ENCODE results near the gene LUC7L.
"Not testable (repeated sequence)": the region's sequence is repeated elsewhere in the genome, so short reads cannot be mapped to it uniquely, and the experiment has no call there.

LUC7L gene

DNA sequence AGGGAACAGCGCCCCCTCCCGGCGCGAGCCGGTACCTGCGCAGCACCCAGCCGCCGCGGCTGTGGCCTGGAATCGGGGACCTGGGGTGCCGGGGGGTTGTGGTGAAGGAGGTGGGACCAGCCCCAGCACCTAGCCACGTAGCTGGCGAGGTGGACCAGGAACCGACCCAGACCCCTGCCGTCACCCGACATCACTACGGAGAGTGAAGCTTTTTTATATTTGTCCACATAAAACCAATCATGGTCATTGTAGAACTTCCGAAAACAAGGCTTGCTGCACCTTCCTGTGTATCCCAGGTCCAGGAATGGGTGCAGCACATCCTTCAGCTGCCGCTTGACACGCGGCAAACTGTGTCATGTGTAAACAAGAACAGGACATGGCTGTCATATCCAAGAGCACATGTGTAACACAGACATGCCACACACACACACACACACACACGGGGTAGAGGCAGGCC, 47.7 kb downstream of the LUC7L start:
- H3K27me3 ChIP-seq (ENCODE audit: control insufficient read depth, insufficient read depth, low read length): peaks cover 36% of the 10 kb centered on the region
- peaks cover 4% of the 10 kb centered on the region for H3K36me3 ChIP-seq (ENCODE audit: control insufficient read depth, insufficient read depth, low read length)
- H3K4me3 ChIP-seq (ENCODE audit: low read depth, low read length): no peak overlapping the region
- H3K9me3 ChIP-seq (ENCODE audit: control insufficient read depth, insufficient read depth, low read length): no peaks in the 10 kb centered on the region
- no peaks in the 10 kb centered on the region for H3K4me1 ChIP-seq (ENCODE audit: control insufficient read depth, insufficient read depth, low read length)
- H3K9ac ChIP-seq (ENCODE audit: low read depth, low read length): no peak overlapping the region

DNA sequence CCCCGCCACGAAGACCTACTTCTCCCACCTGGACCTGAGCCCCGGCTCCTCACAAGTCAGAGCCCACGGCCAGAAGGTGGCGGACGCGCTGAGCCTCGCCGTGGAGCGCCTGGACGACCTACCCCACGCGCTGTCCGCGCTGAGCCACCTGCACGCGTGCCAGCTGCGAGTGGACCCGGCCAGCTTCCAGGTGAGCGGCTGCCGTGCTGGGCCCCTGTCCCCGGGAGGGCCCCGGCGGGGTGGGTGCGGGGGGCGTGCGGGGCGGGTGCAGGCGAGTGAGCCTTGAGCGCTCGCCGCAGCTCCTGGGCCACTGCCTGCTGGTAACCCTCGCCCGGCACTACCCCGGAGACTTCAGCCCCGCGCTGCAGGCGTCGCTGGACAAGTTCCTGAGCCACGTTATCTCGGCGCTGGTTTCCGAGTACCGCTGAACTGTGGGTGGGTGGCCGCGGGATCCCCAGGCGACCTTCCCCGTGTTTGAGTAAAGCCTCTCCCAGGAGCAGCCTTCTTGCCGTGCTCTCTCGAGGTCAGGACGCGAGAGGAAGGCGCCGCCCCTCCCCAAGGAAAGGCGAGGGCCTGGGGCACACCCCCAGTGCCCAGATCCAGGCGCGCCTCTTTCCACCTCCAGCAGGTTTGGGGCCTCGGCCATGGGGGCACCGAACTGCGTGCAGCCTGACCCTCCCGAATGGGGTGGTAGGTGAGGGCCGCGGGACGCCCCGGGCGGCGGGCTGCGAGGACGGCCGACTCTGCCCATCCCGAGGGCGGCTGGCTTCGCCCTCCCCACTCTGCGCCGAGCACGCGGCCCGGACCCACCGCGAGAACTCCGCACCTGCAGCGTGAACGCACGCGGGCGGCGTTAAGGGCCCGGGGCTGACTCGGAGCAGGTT, 48.3 kb downstream of the LUC7L start:
- H3K9me3 ChIP-seq (ENCODE audit: control insufficient read depth, insufficient read depth, low read length): no peaks in the 10 kb centered on the region
- peaks cover 37% of the 10 kb centered on the region for H3K27me3 ChIP-seq (ENCODE audit: control insufficient read depth, insufficient read depth, low read length)
- H3K4me3 ChIP-seq (ENCODE audit: low read depth, low read length): peak overlapping the region; percentile 45
- H3K4me1 ChIP-seq (ENCODE audit: control insufficient read depth, insufficient read depth, low read length): no peaks in the 10 kb centered on the region
- H3K9ac ChIP-seq (ENCODE audit: low read depth, low read length): no peak overlapping the region
- peaks cover 4% of the 10 kb centered on the region for H3K36me3 ChIP-seq (ENCODE audit: control insufficient read depth, insufficient read depth, low read length)

DNA sequence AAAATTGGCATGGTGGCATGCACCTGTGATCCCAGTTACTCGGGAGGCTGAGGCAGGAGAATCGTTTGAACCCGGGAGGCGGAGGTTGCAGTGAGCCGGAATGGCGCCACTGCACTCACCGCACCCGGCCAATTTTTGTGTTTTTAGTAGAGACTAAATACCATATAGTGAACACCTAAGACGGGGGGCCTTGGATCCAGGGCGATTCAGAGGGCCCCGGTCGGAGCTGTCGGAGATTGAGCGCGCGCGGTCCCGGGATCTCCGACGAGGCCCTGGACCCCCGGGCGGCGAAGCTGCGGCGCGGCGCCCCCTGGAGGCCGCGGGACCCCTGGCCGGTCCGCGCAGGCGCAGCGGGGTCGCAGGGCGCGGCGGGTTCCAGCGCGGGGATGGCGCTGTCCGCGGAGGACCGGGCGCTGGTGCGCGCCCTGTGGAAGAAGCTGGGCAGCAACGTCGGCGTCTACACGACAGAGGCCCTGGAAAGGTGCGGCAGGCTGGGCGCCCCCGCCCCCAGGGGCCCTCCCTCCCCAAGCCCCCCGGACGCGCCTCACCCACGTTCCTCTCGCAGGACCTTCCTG, 49.1 kb downstream of the LUC7L start, which contains the start of gene HBQ1:
HBQ1 (plus strand) TSS at position 359 of the 575 bp plus-strand sequence; CDS start at position 387, 28 bp downstream.
- peaks cover 2% of the 10 kb centered on the region for H3K36me3 ChIP-seq (ENCODE audit: control insufficient read depth, insufficient read depth, low read length)
- no peaks in the 10 kb centered on the region for H3K9me3 ChIP-seq (ENCODE audit: control insufficient read depth, insufficient read depth, low read length)
- peaks cover 43% of the 10 kb centered on the region for H3K27me3 ChIP-seq (ENCODE audit: control insufficient read depth, insufficient read depth, low read length)
- H3K4me1 ChIP-seq (ENCODE audit: control insufficient read depth, insufficient read depth, low read length): no peaks in the 10 kb centered on the region
- peak within 1 kb of the TSS; percentile 45 for H3K4me3 ChIP-seq (ENCODE audit: low read depth, low read length)
- no peak within 1 kb of the TSS for H3K9ac ChIP-seq (ENCODE audit: low read depth, low read length)

DNA sequence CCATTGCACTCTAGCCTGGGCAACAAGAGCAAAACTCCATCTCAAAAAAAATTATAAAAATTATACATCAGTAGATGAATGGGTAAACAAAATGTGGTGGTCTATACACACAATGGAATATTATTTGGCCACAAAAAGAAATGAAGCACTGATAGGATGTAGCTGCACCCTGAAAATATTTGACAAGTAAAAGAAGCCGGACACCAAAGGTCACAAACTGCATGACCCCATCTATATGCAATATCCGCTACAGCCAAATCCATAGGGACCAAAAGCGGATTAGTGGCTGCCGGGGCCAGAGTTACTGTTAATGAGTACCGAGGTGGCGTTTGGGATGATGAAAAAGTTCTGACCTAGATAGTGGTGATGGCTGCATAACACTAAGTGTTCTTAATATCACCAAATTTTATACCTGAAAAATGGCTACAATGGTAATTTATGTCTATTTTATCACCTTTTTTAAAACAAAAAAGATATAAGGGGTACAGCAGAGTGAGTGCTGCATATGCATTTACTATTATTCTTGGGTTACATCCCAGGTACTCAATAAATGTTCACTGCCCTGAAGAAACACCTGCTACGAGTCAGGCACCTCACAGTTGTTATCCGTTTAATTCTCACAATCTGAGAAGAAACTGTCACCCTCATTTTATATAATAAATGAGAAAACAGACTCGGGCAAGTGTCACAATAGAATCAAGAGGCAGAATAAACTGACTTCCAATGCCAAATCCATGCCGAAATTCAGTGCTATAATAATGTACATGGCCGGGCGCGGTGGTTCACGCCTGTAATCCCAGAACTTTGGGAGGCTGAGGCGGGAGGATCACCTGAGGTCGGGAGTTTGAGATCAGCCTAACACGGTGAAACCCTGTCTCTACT, 49.8 kb downstream of the LUC7L start:
- no peak overlapping the region for H3K9ac ChIP-seq (ENCODE audit: low read depth, low read length)
- H3K9me3 ChIP-seq (ENCODE audit: control insufficient read depth, insufficient read depth, low read length): no peaks in the 10 kb centered on the region
- H3K36me3 ChIP-seq (ENCODE audit: control insufficient read depth, insufficient read depth, low read length): peaks cover 2% of the 10 kb centered on the region
- H3K4me1 ChIP-seq (ENCODE audit: control insufficient read depth, insufficient read depth, low read length): no peaks in the 10 kb centered on the region
- H3K4me3 ChIP-seq (ENCODE audit: low read depth, low read length): no peak overlapping the region
- H3K27me3 ChIP-seq (ENCODE audit: control insufficient read depth, insufficient read depth, low read length): peaks cover 51% of the 10 kb centered on the region

DNA sequence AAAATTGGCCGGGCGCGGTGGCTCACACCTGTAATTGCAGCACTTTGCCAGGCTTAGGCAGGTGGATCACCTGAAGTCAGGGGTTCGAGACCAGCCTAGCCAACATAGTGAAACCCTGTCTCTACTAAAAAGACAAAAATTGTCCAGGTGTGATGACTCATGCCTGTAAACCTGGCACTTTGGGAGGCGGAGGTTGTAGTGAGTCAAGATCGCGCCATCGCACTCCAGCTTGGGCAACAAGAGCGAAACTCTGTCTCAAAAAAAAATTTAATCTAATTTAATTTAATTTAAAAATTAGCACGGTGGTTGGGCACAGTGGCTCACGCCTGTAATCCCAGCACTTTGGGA, 50.6 kb downstream of the LUC7L start:
- no peaks in the 10 kb centered on the region for H3K36me3 ChIP-seq (ENCODE audit: control insufficient read depth, insufficient read depth, low read length)
- no peaks in the 10 kb centered on the region for H3K4me1 ChIP-seq (ENCODE audit: control insufficient read depth, insufficient read depth, low read length)
- no peaks in the 10 kb centered on the region for H3K9me3 ChIP-seq (ENCODE audit: control insufficient read depth, insufficient read depth, low read length)
- no peak overlapping the region for H3K9ac ChIP-seq (ENCODE audit: low read depth, low read length)
- no peak overlapping the region for H3K4me3 ChIP-seq (ENCODE audit: low read depth, low read length)
- H3K27me3 ChIP-seq (ENCODE audit: control insufficient read depth, insufficient read depth, low read length): peaks cover 57% of the 10 kb centered on the region

DNA sequence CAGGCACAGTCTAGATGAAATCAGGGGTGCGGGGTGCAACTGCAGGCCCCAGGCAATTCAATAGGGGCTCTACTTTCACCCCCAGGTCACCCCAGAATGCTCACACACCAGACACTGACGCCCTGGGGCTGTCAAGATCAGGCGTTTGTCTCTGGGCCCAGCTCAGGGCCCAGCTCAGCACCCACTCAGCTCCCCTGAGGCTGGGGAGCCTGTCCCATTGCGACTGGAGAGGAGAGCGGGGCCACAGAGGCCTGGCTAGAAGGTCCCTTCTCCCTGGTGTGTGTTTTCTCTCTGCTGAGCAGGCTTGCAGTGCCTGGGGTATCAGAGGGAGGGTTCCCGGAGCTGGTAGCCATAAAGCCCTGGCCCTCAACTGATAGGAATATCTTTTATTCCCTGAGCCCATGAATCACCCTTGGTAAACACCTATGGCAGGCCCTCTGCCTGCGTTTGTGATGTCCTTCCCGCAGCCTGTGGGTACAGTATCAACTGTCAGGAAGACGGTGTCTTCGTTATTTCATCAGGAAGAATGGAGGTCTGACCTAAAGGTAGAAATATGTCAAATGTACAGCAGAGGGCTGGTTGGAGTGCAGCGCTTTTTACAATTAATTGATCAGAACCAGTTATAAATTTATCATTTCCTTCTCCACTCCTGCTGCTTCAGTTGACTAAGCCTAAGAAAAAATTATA, 51.1 kb downstream of the LUC7L start:
- no peaks in the 10 kb centered on the region for H3K4me1 ChIP-seq (ENCODE audit: control insufficient read depth, insufficient read depth, low read length)
- H3K36me3 ChIP-seq (ENCODE audit: control insufficient read depth, insufficient read depth, low read length): no peaks in the 10 kb centered on the region
- no peaks in the 10 kb centered on the region for H3K9me3 ChIP-seq (ENCODE audit: control insufficient read depth, insufficient read depth, low read length)
- no peak overlapping the region for H3K9ac ChIP-seq (ENCODE audit: low read depth, low read length)
- H3K27me3 ChIP-seq (ENCODE audit: control insufficient read depth, insufficient read depth, low read length): peaks cover 62% of the 10 kb centered on the region
- H3K4me3 ChIP-seq (ENCODE audit: low read depth, low read length): peak overlapping the region; percentile 22

DNA sequence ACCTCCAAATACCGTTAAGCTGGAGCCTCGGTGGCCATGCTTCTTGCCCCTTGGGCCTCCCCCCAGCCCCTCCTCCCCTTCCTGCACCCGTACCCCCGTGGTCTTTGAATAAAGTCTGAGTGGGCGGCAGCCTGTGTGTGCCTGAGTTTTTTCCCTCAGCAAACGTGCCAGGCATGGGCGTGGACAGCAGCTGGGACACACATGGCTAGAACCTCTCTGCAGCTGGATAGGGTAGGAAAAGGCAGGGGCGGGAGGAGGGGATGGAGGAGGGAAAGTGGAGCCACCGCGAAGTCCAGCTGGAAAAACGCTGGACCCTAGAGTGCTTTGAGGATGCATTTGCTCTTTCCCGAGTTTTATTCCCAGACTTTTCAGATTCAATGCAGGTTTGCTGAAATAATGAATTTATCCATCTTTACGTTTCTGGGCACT, 51.8 kb downstream of the LUC7L start:
- no peaks in the 10 kb centered on the region for H3K9me3 ChIP-seq (ENCODE audit: control insufficient read depth, insufficient read depth, low read length)
- H3K36me3 ChIP-seq (ENCODE audit: control insufficient read depth, insufficient read depth, low read length): no peaks in the 10 kb centered on the region
- H3K27me3 ChIP-seq (ENCODE audit: control insufficient read depth, insufficient read depth, low read length): peaks cover 63% of the 10 kb centered on the region
- H3K4me1 ChIP-seq (ENCODE audit: control insufficient read depth, insufficient read depth, low read length): no peaks in the 10 kb centered on the region
- H3K9ac ChIP-seq (ENCODE audit: low read depth, low read length): no peak overlapping the region
- peak overlapping the region; percentile 22 for H3K4me3 ChIP-seq (ENCODE audit: low read depth, low read length)

DNA sequence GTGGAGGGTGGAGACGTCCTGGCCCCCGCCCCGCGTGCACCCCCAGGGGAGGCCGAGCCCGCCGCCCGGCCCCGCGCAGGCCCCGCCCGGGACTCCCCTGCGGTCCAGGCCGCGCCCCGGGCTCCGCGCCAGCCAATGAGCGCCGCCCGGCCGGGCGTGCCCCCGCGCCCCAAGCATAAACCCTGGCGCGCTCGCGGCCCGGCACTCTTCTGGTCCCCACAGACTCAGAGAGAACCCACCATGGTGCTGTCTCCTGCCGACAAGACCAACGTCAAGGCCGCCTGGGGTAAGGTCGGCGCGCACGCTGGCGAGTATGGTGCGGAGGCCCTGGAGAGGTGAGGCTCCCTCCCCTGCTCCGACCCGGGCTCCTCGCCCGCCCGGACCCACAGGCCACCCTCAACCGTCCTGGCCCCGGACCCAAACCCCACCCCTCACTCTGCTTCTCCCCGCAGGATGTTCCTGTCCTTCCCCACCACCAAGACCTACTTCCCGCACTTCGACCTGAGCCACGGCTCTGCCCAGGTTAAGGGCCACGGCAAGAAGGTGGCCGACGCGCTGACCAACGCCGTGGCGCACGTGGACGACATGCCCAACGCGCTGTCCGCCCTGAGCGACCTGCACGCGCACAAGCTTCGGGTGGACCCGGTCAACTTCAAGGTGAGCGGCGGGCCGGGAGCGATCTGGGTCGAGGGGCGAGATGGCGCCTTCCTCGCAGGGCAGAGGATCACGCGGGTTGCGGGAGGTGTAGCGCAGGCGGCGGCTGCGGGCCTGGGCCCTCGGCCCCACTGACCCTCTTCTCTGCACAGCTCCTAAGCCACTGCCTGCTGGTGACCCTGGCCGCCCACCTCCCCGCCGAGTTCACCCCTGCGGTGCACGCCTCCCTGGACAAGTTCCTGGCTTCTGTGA, 52.5 kb downstream of the LUC7L start, which contains the start of gene HBA1:
HBA1 (plus strand) TSS at position 204 of the 906 bp plus-strand sequence; CDS start at position 241, 37 bp downstream.
- Histone ChIP-seq H3K4me3 (ENCODE audit: low read depth, low read length) (peak within 1 kb of the TSS; percentile 30), H3K27me3 (ENCODE audit: control insufficient read depth, insufficient read depth, low read length) (peaks cover 65% of the 10 kb centered on the region)
- H3K4me1 ChIP-seq (ENCODE audit: control insufficient read depth, insufficient read depth, low read length); H3K9ac ChIP-seq (ENCODE audit: low read depth, low read length); H3K9me3 ChIP-seq (ENCODE audit: control insufficient read depth, insufficient read depth, low read length); H3K36me3 ChIP-seq (ENCODE audit: control insufficient read depth, insufficient read depth, low read length): not testable (repeated sequence)

DNA sequence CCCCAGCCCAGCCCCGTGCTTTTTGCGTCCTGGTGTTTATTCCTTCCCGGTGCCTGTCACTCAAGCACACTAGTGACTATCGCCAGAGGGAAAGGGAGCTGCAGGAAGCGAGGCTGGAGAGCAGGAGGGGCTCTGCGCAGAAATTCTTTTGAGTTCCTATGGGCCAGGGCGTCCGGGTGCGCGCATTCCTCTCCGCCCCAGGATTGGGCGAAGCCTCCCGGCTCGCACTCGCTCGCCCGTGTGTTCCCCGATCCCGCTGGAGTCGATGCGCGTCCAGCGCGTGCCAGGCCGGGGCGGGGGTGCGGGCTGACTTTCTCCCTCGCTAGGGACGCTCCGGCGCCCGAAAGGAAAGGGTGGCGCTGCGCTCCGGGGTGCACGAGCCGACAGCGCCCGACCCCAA, 53.2 kb downstream of the LUC7L start:
- not testable (repeated sequence) for H3K9ac ChIP-seq (ENCODE audit: low read depth, low read length); H3K4me1 ChIP-seq (ENCODE audit: control insufficient read depth, insufficient read depth, low read length); H3K4me3 ChIP-seq (ENCODE audit: low read depth, low read length); H3K36me3 ChIP-seq (ENCODE audit: control insufficient read depth, insufficient read depth, low read length); H3K9me3 ChIP-seq (ENCODE audit: control insufficient read depth, insufficient read depth, low read length)
- peaks cover 70% of the 10 kb centered on the region for H3K27me3 ChIP-seq (ENCODE audit: control insufficient read depth, insufficient read depth, low read length)

DNA sequence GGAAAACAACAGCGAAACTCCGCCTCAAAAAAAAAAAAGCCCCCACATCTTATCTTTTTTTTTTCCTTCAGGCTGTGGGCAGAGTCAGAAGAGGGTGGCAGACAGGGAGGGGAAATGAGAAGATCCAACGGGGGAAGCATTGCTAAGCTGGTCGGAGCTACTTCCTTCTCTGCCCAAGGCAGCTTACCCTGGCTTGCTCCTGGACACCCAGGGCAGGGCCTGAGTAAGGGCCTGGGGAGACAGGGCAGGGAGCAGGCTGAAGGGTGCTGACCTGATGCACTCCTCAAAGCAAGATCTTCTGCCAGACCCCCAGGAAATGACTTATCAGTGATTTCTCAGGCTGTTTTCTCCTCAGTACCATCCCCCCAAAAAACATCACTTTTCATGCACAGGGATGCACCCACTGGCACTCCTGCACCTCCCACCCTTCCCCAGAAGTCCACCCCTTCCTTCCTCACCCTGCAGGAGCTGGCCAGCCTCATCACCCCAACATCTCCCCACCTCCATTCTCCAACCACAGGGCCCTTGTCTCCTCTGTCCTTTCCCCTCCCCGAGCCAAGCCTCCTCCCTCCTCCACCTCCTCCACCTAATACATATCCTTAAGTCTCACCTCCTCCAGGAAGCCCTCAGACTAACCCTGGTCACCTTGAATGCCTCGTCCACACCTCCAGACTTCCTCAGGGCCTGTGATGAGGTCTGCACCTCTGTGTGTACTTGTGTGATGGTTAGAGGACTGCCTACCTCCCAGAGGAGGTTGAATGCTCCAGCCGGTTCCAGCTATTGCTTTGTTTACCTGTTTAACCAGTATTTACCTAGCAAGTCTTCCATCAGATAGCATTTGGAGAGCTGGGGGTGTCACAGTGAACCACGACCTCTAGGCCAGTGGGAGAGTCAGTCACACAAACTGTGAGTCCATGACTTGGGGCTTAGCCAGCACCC, 54.0 kb downstream of the LUC7L start:
- Histone ChIP-seq H3K36me3 (ENCODE audit: control insufficient read depth, insufficient read depth, low read length) (no peaks in the 10 kb centered on the region), H3K9ac (ENCODE audit: low read depth, low read length) (no peak overlapping the region), H3K4me1 (ENCODE audit: control insufficient read depth, insufficient read depth, low read length) (no peaks in the 10 kb centered on the region), H3K9me3 (ENCODE audit: control insufficient read depth, insufficient read depth, low read length) (no peaks in the 10 kb centered on the region), H3K4me3 (ENCODE audit: low read depth, low read length) (peak overlapping the region; percentile 30), H3K27me3 (ENCODE audit: control insufficient read depth, insufficient read depth, low read length) (peaks cover 73% of the 10 kb centered on the region)

All from iPS-15b (cell line).